Stimulated activated effector memory CD8-positive, alpha-beta T cell treated with anti-CD3 and anti-CD28 coated beads, Interleukin-12 subunit alpha, Interleukin-12 subunit beta, amount 100 ng/mL, for 72 hours (primary cell): ENCODE data around the gene SPSB2.
"Not testable (repeated sequence)": the region's sequence is repeated elsewhere in the genome, so short reads cannot be mapped to it uniquely, and the experiment has no call there.

ENCODE experiments used
- ATAC-seq: fragments of 150-1000 bp; cut with Tn5 transposase; 2 replicates; pipeline ENCODE4 v1.10.0; 2021
- DNase-seq, 2 donors: peaks; one replicate each; pipeline ENCODE4 v3.0.0; 2021 to 2022; ENCODE audit warnings: low spot score in 2 of 2
- H3K27ac Mint-ChIP-seq: one replicate; pipeline ENCODE4 v1.8.0; 2022; ENCODE audit warnings: mild to moderate bottlenecking, mixed read lengths
- H3K36me3 Mint-ChIP-seq: one replicate; pipeline ENCODE4 v1.8.0; 2022; ENCODE audit warnings: mild to moderate bottlenecking, mixed read lengths
- H3K4me1 Mint-ChIP-seq: one replicate; pipeline ENCODE4 v1.8.0; 2022; ENCODE audit warnings: mixed read lengths
- H3K4me3 Mint-ChIP-seq: one replicate; pipeline ENCODE4 v1.8.0; 2022; ENCODE audit warnings: mild to moderate bottlenecking, mixed read lengths
- H3K9me3 Mint-ChIP-seq: one replicate; pipeline ENCODE4 v1.8.0; 2022; ENCODE audit warnings: mixed read lengths

SPSB2 gene

DNA sequence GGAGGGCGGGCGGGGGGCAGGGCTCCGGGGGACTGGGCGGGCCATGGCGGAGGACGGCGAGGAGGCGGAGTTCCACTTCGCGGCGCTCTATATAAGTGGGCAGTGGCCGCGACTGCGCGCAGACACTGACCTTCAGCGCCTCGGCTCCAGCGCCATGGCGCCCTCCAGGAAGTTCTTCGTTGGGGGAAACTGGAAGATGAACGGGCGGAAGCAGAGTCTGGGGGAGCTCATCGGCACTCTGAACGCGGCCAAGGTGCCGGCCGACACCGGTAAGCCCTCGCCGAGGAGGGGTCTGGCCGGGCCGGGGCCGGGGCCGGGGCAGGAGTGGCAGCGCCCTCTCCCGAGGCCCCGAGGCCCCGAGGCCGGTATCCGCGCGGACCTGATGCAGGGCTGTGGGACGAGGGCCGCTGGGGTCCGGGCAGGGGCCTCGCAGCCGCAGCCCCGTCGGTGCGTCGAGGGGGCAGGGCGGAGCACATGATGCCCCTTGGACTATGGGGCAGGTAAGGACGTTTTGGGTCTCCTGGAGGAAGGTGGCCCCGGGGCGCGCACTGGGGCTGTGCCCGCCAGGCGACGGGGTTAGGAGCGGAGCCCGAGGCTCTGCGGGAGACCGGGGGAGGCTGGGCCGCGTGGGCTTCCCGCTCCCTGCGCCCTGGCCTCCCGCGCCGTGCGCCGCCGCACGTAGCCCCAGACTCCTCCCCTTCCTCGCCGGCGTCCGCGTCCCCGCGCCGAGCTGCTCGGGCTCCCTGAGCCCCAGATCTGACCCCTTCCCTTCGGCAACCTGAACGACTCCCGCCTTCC, 5.5 kb downstream of the SPSB2 start, which contains the start of gene TPI1:
Gene TPI1 (plus strand): TSS at position 119 of the 798 bp plus-strand sequence. CDS start 36 bp downstream, at position 155.
- H3K4me1 Mint-ChIP-seq = peaks cover 51% of the 10 kb centered on the region
- DNase-seq = peak; percentile 80 to 89
- peak within 1 kb of the TSS; percentile 98 for H3K27ac Mint-ChIP-seq
- peaks cover 100% of the 10 kb centered on the region for H3K36me3 Mint-ChIP-seq
- peak; percentile 75 for ATAC-seq
- peak within 1 kb of the TSS; percentile 91 for H3K4me3 Mint-ChIP-seq
- no peaks in the 10 kb centered on the region for H3K9me3 Mint-ChIP-seq

DNA sequence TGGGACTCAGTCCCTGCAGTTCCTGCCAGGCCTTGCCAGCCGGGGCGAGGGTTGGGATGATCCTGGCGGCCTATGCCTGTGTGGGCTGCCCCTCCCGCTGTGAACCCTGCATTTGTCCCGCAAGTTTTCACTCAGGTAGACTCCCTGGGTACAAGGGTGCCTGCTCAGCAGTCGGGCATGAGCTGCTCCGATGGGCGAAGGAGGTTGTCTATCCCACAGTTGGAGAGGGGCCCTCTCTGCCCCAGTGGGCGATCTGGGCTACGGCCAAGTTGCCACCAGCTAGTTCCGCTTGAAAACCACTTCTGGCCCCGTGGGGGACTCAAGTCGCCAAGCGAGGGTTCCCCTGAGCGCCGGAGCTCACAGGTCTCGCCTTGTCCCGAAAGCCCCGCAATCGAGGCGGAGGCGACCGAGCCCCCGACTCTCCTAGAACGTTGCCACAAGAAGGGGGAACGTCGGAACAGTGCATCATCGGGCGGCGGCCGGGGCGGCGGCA, 6.1 kb downstream of the SPSB2 start:
- peak overlapping the region; percentile 91 for H3K4me3 Mint-ChIP-seq
- ATAC-seq (peak; percentile 1), DNase-seq (no peak)
- peak overlapping the region; percentile 98 for H3K27ac Mint-ChIP-seq
- H3K9me3 Mint-ChIP-seq = no peaks in the 10 kb centered on the region
- peaks cover 44% of the 10 kb centered on the region for H3K4me1 Mint-ChIP-seq
- H3K36me3 Mint-ChIP-seq = peaks cover 100% of the 10 kb centered on the region

DNA sequence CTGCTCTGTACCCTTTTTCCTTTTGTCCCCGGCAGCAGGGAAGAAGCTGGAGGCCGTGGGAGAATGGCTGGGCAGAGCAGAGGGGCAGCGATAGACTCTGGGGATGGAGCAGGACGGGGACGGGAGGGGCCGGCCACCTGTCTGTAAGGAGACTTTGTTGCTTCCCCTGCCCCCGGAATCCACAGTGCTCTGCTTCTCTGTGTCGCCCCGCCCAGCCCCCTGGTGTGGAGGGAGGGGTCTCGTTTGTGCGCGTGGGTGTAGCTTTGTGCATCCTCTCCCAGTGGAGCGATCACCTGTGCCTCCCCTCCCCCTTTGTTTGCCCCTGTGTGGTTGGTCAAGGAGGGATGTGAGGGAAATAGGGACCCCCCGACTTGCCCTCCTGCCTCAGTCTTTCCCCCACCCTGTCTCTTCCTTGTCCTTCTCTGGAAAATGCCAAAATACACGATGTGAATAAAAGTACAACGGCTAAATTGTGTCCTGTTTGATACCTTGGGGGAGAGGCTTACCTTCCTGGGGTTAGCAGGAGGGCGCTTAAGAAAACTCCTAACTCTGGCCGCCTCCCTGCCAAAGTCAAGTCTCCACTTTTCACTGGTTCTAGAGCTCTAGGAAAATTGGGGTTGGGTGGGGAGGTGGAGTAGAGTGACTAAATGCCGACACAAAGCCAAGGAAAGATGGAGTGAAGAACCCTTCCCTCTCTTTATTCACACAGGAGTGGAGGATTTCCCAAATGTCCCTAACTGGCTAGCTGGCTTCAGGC, 6.8 kb downstream of the SPSB2 start:
- DNase-seq (no peak), ATAC-seq (no peak)
- Mint-ChIP-seq H3K9me3 (no peaks in the 10 kb centered on the region), H3K27ac (peak overlapping the region; percentile 98), H3K4me1 (peaks cover 38% of the 10 kb centered on the region), H3K4me3 (peak overlapping the region; percentile 91), H3K36me3 (peaks cover 100% of the 10 kb centered on the region)

DNA sequence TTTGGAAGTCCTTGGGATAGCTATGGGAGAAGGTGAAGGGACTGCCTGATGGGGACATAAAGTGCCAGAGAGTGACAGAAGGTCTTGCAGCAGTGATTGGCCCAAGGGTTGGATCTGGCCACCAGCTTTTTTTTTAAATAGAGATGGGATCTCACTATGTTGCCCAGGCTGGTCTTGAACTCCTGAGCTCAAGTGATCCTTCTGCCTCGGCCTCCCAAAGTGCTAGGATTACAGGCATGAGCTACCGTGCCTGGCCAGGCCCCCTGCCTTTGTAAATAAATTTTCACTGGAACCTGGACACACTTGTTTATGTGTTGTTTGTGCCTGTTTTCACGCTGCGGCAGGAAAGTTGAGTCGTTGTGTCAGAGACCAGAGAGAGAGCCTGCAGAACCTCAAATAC, 7.8 kb downstream of the SPSB2 start:
- peaks cover 100% of the 10 kb centered on the region for H3K36me3 Mint-ChIP-seq
- not testable (repeated sequence) for ATAC-seq
- H3K4me3 Mint-ChIP-seq = peak overlapping the region; percentile 91

DNA sequence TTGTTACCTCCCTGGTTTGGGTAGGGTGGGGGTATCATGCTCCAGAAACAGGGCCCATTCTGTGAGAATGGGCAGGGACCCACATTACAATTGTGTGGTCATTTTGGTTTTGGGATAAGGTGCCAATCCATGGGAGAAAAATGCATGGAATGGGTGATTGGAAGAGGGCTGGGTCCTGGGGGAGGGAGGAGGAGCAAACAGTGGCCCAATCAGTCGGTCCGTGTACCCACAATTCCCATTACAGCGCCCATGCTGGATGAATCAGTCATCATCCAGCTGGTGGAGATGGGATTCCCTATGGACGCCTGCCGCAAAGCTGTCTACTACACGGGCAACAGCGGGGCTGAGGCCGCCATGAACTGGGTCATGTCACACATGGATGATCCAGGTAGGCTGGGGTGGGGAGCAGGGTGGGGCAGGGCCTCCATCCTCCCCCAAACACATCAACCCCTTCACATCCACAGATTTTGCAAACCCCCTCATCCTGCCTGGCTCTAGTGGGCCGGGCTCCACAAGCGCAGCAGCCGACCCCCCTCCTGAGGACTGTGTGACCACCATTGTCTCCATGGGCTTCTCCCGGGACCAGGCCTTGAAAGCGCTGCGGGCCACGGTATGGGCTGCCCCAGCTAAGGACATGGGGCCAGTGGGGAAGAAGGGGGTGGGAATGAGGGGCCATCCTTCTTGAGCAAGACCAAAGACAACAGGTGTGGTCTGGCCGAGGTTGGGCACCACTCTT, 9.3 kb downstream of the SPSB2 start:
- Mint-ChIP-seq H3K9me3 (no peaks in the 10 kb centered on the region), H3K36me3 (peaks cover 100% of the 10 kb centered on the region), H3K4me1 (peaks cover 12% of the 10 kb centered on the region), H3K4me3 (no peak overlapping the region), H3K27ac (no peak overlapping the region)
- no peak for DNase-seq
- ATAC-seq = no peak

More for the DNA sequence above, 7.8 kb downstream of the SPSB2 start:
- H3K9me3 Mint-ChIP-seq, DNase-seq: not testable (repeated sequence)
- Mint-ChIP-seq H3K27ac (peak overlapping the region; percentile 70), H3K4me1 (peaks cover 28% of the 10 kb centered on the region)

DNA sequence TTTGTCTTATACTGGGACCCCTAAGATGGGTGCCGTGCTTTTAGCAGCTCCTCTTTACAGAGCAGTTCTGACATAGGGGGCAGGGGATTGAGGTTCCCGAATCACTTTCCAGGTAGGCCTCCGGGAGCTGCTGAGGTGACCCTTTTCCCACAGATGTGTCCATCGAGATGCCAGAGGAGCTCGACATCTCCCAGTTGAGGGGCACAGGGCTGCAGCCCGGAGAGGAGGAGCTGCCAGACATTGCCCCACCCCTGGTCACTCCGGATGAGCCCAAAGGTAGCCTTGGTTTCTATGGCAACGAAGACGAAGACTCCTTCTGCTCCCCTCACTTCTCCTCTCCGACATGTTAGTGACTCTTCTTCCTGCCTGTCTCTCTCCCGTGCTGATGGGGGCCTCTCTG, 10.1 kb downstream of the SPSB2 start:
- Mint-ChIP-seq H3K27ac (no peak overlapping the region), H3K4me3 (no peak overlapping the region), H3K4me1 (peaks cover 5% of the 10 kb centered on the region), H3K36me3 (peaks cover 100% of the 10 kb centered on the region), H3K9me3 (no peaks in the 10 kb centered on the region)
- DNase-seq (no peak), ATAC-seq (no peak)

DNA sequence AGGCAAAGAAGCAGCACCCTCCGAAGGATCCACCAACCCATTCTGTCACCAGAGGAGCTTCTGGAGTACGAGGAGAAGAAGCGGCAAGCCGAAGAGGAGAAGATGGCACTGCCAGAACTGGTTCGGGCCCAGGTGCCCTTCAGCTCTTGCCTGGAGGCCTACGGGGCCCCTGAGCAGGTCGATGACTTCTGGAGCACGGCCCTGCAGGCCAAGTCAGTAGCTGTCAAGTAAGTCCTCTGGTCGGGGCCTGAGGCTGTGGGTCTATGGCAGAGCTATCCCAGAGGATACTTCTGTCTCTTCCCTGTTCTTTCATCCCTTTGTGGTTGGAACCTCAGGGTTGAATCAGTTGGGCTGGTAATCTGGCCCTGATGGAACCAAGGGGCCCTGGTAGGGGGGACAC, 11.7 kb downstream of the SPSB2 start:
- H3K9me3 Mint-ChIP-seq = no peaks in the 10 kb centered on the region
- H3K4me1 Mint-ChIP-seq = peaks cover 7% of the 10 kb centered on the region
- H3K36me3 Mint-ChIP-seq = peaks cover 100% of the 10 kb centered on the region
- H3K27ac Mint-ChIP-seq = no peak overlapping the region
- DNase-seq (no peak), ATAC-seq (no peak)
- H3K4me3 Mint-ChIP-seq = no peak overlapping the region

DNA sequence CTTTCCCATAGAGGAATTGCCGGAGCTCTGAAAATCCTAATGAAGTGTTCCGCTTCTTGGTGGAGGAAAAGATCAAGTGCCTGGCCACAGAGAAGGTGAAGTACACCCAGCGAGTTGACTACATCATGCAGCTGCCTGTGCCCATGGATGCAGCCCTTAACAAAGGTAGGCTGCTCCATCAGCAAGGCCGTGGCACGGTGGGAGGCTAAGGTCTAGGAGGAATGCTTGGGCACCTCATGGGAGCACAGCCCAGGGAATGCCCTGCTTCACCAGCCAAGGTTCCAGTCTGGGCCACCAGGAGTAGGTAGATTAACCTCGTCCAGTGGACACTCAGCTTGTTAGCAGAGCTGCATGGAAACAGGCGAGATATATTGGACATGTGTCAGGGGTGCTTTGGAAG, 12.2 kb downstream of the SPSB2 start:
- DNase-seq = no peak
- H3K36me3 Mint-ChIP-seq = peaks cover 100% of the 10 kb centered on the region
- H3K4me3 Mint-ChIP-seq = no peak overlapping the region
- peak overlapping the region; percentile 29 for H3K27ac Mint-ChIP-seq
- H3K9me3 Mint-ChIP-seq = no peaks in the 10 kb centered on the region
- peaks cover 7% of the 10 kb centered on the region for H3K4me1 Mint-ChIP-seq
- no peak for ATAC-seq

DNA sequence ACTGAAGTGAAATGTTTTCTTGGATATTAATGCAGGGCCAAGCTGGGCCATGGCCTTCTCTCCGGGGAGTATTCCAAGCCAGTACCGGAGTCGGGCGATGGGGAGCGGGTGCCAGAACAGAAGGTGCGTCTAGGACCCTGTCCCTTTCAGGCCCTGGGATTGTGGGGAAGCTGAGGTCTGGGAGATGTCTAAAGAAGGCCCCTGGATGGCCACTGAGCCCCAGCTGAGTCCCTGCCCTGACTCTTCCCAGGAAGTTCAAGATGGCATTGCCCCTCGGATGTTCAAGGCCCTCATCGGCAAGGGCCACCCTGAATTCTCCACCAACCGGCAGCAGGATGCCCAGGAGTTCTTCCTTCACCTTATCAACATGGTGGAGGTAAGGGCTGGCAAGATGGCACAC, 13.0 kb downstream of the SPSB2 start:
- DNase-seq (no peak), ATAC-seq (no peak)
- H3K4me1 Mint-ChIP-seq = peaks cover 7% of the 10 kb centered on the region
- peaks cover 96% of the 10 kb centered on the region for H3K36me3 Mint-ChIP-seq
- no peak overlapping the region for H3K4me3 Mint-ChIP-seq
- no peaks in the 10 kb centered on the region for H3K9me3 Mint-ChIP-seq
- H3K27ac Mint-ChIP-seq = peak overlapping the region; percentile 29

DNA sequence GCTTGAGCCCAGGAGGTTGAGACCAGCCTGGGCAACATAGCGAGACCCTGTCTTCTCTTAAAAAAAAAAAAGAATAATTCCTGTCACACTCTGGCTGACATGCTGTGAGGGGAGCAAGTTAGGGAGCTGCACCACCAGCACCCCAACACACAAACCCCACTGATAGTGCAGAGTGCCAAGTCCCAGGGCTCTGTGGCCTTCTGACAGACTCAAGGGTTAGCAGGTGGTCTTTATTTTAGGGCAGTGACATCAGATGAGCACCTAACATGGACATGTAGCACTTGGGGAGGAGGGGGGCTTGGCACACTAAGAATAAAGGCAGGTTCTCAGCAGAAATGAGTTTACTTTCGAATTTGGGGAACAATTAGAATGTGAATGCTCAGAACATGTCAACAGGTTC, 14.3 kb downstream of the SPSB2 start:
- H3K36me3 Mint-ChIP-seq = peaks cover 90% of the 10 kb centered on the region
- peaks cover 13% of the 10 kb centered on the region for H3K4me1 Mint-ChIP-seq
- no peak overlapping the region for H3K27ac Mint-ChIP-seq
- H3K9me3 Mint-ChIP-seq = no peaks in the 10 kb centered on the region
- DNase-seq (no peak), ATAC-seq (no peak)
- no peak overlapping the region for H3K4me3 Mint-ChIP-seq

DNA sequence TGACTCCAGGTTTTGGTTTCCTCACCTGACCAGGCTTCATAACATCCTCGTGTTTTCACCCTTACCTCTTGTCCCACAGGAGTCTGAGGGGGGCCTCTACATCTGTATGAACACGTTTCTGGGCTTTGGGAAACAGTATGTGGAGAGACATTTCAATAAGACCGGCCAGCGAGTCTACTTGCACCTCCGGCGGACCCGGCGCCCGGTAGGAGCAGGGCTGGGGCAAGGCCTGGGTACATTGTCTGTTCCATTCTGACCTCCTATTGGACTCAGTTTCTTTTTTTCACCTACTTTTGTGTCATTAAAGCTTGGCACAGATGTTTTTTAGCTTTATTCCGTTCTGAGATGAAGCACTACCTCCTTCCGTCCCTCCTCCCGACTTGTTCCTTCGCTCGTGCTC, 17.8 kb downstream of the SPSB2 start:
- no peak for DNase-seq
- Mint-ChIP-seq H3K36me3 (peaks cover 85% of the 10 kb centered on the region), H3K4me3 (no peak overlapping the region), H3K4me1 (peaks cover 38% of the 10 kb centered on the region), H3K27ac (peak overlapping the region; percentile 50), H3K9me3 (no peaks in the 10 kb centered on the region)
- no peak for ATAC-seq

DNA sequence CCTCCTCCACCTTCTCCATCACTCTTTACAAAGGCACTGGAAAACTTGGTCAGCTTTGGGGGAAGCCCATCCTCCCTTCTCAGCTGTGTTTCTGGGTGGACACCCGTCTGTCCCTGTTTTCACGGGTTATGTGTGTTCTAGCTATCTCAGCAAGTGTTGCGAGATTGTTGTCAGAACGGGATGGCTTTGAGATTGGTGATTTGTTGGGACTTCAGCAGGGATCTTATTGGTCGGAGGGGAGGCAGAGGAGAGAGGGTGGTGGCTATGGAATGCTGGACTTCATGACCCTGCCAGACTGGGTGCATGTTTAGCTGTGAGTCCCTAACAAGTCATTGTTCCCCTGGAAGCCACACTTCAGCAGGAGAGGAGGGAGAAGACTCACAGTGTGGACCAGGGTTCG, 19.1 kb downstream of the SPSB2 start:
- ATAC-seq (no peak), DNase-seq (no peak)
- Mint-ChIP-seq H3K27ac (peak overlapping the region; percentile 92), H3K36me3 (peaks cover 78% of the 10 kb centered on the region), H3K4me3 (peak overlapping the region; percentile 84), H3K9me3 (no peaks in the 10 kb centered on the region), H3K4me1 (peaks cover 50% of the 10 kb centered on the region)

DNA sequence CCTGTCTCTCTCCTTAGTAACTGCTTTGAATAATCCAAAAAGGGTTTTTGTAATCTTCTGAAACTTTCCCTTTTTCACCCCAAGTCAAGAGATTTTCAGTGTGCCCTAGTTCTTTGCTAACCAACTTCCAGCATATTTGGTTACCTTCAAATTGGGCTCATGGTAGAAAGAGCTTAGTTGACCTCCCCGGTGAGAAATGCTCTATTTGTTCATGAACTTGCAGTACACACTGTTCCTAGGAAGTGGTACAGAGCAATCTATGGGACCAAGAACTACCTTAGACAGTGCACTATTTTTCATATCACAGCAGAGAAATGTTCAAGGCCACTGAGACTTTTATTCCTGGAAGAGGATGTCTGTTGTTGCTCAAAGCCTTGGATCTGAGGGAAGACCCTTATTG, 19.5 kb downstream of the SPSB2 start:
- peak overlapping the region; percentile 92 for H3K27ac Mint-ChIP-seq
- H3K4me3 Mint-ChIP-seq = peak overlapping the region; percentile 84
- DNase-seq (no peak), ATAC-seq (no peak)
- H3K36me3 Mint-ChIP-seq = peaks cover 75% of the 10 kb centered on the region
- H3K9me3 Mint-ChIP-seq = no peaks in the 10 kb centered on the region
- H3K4me1 Mint-ChIP-seq = peaks cover 51% of the 10 kb centered on the region

DNA sequence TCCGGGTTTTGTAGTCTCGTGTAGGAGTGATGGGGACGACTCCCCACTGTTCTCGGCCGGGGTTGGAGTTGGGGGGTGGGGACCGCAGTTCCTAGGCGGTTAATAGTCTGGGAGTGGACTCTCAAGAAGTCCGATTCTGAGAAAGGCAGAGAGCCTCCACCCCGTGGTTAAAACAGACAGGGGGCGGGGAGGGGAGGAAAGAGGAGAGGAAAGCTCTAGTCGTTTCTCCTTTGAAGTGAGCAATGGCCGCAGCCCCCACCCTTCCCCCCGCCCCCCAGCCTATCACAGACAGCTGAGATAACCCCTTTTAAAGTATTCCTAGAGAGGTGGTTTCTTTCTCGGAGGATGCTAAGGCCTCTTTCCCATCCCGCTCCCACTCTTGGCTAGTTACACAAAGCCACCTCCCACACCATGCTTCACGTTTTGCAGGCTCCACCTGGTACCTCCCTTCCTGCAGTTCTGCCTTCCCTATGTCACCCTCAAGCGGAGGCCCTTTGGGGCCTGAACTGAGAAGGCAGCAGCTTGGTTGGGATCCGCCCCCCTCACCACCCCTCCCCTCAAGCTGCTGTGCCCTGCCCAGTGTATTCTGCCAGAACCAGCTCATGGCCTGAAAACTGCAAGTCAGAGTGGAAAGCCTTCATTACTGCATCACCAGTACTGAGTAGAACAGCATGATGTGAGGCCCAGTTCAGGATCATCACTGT, 20.3 kb downstream of the SPSB2 start:
- Mint-ChIP-seq H3K4me3 (peak overlapping the region; percentile 84), H3K9me3 (no peaks in the 10 kb centered on the region), H3K27ac (peak overlapping the region; percentile 92), H3K36me3 (peaks cover 69% of the 10 kb centered on the region), H3K4me1 (peaks cover 51% of the 10 kb centered on the region)
- ATAC-seq (peak; percentile 25), DNase-seq (peak; percentile 30 to 75)
